GM12801 (cell line): Measurements from ENCODE around the gene IL1RL1.

Source experiments
- CTCF ChIP-seq: IDR thresholded peaks from one replicate; pipeline ENCODE4 v1.5.1; 2011; ENCODE audit warnings: control low read depth; ENCODE audit not compliant: insufficient read length; ENCODE audit errors: extremely low read depth

IL1RL1 gene

DNA sequence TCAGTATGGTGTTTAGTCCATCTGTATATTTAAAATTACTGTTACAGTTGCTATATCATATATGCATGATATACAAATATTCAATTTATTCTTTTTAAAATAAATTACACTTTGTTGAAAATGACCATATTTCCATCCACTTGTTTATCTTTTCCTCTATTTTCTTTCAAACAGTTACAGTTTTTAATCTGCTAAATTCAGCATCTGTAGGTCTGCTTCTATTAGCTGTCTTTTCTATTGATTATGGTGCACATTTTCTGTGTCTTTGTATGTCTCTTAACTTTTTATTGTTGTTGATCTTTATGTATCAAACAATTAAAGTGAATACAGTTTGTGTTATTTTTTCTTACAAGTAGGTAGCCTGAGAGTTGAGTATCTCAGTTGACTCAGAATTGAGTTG, 72.4 kb downstream of the IL1RL1 start:
- no peak for TF ChIP-seq CTCF

GRCh38 chr2:102385522-102385921, 74.2 kb downstream of the IL1RL1 start:
- no peak for TF ChIP-seq CTCF

DNA sequence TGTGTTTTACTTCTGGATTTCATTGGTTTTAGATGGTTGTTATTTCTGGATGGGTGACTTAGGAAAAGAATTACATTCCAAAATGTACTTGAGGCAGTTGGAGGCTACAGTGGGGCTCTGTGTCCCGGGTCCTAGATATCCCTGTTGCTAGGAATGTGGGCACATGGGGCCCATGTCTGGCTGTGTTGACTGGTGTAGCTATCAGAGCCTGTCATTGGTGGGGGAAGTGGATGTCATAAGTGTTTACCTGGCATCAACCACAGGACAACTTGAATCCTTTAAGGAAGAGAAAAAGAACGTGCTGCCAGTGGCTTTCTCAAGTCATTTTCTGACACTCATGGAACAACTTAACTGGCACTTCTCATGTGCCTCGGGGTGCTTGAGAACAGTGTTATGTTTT, 74.6 kb downstream of the IL1RL1 start:
- TF ChIP-seq CTCF: no peak

GRCh38 chr2:102386867-102387541, 75.6 kb downstream of the IL1RL1 start:
- no peak for TF ChIP-seq CTCF

- TF ChIP-seq CTCF: no peak
These were observed 76.6 kb downstream of the IL1RL1 start for GRCh38 chr2:102387763-102388546.

DNA sequence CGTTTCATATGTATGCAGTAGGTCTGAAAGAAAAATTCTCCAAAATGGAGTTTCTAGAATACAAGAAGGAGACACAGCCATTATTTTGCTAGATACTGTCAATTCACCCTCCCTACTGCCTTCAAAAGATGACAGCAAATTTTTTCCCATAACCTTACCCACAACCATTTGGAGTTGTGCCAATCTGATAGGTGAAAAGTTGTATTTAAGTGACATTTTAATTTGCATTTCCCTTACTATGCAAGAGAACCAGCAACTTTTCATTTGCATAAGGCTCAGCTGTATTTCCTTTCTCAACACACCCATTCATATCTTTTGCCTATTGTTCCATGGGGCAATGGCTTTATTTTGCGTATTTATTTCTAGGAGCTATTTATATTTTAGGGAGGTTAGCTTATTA, 80.2 kb downstream of the IL1RL1 start:
- TF ChIP-seq CTCF: no peak

DNA sequence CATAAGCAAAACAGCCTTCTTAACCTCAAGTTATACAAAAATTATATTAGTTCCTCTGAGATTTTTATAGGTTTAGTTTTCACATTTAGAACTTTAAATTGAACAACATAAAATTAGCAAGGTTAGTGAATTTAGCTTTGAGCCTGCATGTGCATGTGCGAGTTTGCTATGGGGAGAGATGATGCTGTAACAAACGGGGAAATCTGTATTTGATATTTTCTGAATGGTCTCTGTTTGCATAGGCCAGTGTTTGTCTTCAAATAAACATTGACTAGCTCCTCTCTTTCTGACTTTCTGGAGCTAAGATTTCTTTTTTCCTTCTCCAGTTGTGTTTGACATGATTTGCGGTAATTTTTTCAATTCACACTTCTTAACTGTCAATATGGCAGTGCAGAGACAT, 80.7 kb downstream of the IL1RL1 start:
- TF ChIP-seq CTCF: no peak
